ENCODE results near the gene LIF. TPM values are rescaled to one million over a fixed set of nuclear protein-coding genes. Genes with fewer than 3 reads are reported as not detected.

The LIF gene
- total RNA-seq, 2 experiments from 2014 or later: 0.06 TPM; not detected in 1

- no peaks in the 10 kb centered on the region for H3K4me1 ChIP-seq (ENCODE audit: insufficient read depth, low read length, poor library complexity, severe bottlenecking)
- H3K9me2 ChIP-seq (ENCODE audit: insufficient read depth, low read length): no peaks in the 10 kb centered on the region
- H3K4me3 ChIP-seq (ENCODE audit: low read depth, low read length, poor library complexity, severe bottlenecking): no peak overlapping the region
- TF ChIP-seq CTCF (conservative IDR thresholded peaks at IDR 0.05; ENCODE audit: low read length): no peak
- TF ChIP-seq EZH2phosphoT487 (IDR thresholded peaks at IDR 0.05; ENCODE audit: borderline replicate concordance, low read depth, low read length): no peak
- H3K27ac ChIP-seq (ENCODE audit: low read depth, low read length, poor library complexity, severe bottlenecking): no peak overlapping the region
- H3K79me2 ChIP-seq (ENCODE audit: insufficient read depth, low read depth, low read length): no peaks in the 10 kb centered on the region
- no peak overlapping the region for H3K4me2 ChIP-seq (ENCODE audit: low read length)
- ChIA-PET CTCF (ENCODE audit: unreplicated experiment) (no interaction called here), POLR2A (no interaction called here)
- DNase-seq (ENCODE audit: low spot score): no peak
- H4K20me1 ChIP-seq (ENCODE audit: insufficient read depth, low read length): no peaks in the 10 kb centered on the region
- no peak overlapping the region for H2AFZ ChIP-seq (ENCODE audit: low read length)
- BruUV-seq (replicated peaks): no TSS peak
- no peaks in the 10 kb centered on the region for H3K9me3 ChIP-seq (ENCODE audit: low read length)
- no peaks in the 10 kb centered on the region for H3K36me3 ChIP-seq (ENCODE audit: insufficient read depth, low read length)
- intact Hi-C loops (cut with micrococcal nuclease; ENCODE audit: unreplicated experiment): no loop called here
Measured at GRCh38 chr22:30205281-30206115, 41.1 kb downstream of the LIF start.

- POLR2A ChIA-PET: interaction anchor here (0.7 to 1.2 kb wide), 2 partner anchors 16 to 34 kb away, joined by 3 read pairs; no protein-coding TSS in a partner anchor
- Histone ChIP-seq H4K20me1 (ENCODE audit: insufficient read depth, low read length) (no peaks in the 10 kb centered on the region), H3K79me2 (ENCODE audit: insufficient read depth, low read depth, low read length) (no peaks in the 10 kb centered on the region), H3K4me3 (ENCODE audit: low read depth, low read length, poor library complexity, severe bottlenecking) (no peak overlapping the region), H3K27ac (ENCODE audit: low read depth, low read length, poor library complexity, severe bottlenecking) (no peak overlapping the region), H3K4me1 (ENCODE audit: insufficient read depth, low read length, poor library complexity, severe bottlenecking) (no peaks in the 10 kb centered on the region), H2AFZ (ENCODE audit: low read length) (no peak overlapping the region), H3K4me2 (ENCODE audit: low read length) (no peak overlapping the region), H3K9me3 (ENCODE audit: low read length) (no peaks in the 10 kb centered on the region), H3K36me3 (ENCODE audit: insufficient read depth, low read length) (no peaks in the 10 kb centered on the region), H3K9me2 (ENCODE audit: insufficient read depth, low read length) (no peaks in the 10 kb centered on the region)
- CTCF ChIA-PET (ENCODE audit: unreplicated experiment): no interaction called here
- TF ChIP-seq CTCF (conservative IDR thresholded peaks at IDR 0.05; ENCODE audit: low read length): no peak
- DNase-seq (ENCODE audit: low spot score): no peak
- intact Hi-C loops (cut with micrococcal nuclease; ENCODE audit: unreplicated experiment): no loop called here
- BruUV-seq (replicated peaks): no TSS peak
Measured at GRCh38 chr22:30204742-30205111, 41.8 kb downstream of the LIF start.

- Histone ChIP-seq H3K9me2 (ENCODE audit: insufficient read depth, low read length) (no peaks in the 10 kb centered on the region), H3K9me3 (ENCODE audit: low read length) (no peaks in the 10 kb centered on the region), H3K4me3 (ENCODE audit: low read depth, low read length, poor library complexity, severe bottlenecking) (no peak overlapping the region), H3K27ac (ENCODE audit: low read depth, low read length, poor library complexity, severe bottlenecking) (no peak overlapping the region), H3K4me1 (ENCODE audit: insufficient read depth, low read length, poor library complexity, severe bottlenecking) (no peaks in the 10 kb centered on the region), H4K20me1 (ENCODE audit: insufficient read depth, low read length) (no peaks in the 10 kb centered on the region), H2AFZ (ENCODE audit: low read length) (no peak overlapping the region), H3K79me2 (ENCODE audit: insufficient read depth, low read depth, low read length) (no peaks in the 10 kb centered on the region), H3K4me2 (ENCODE audit: low read length) (no peak overlapping the region), H3K36me3 (ENCODE audit: insufficient read depth, low read length) (no peaks in the 10 kb centered on the region)
- POLR2A ChIA-PET: interaction anchor here (0.7 to 1.2 kb wide), 2 partner anchors 17 to 35 kb away, joined by 3 read pairs; no protein-coding TSS in a partner anchor
- TF ChIP-seq EZH2phosphoT487 (IDR thresholded peaks at IDR 0.05; ENCODE audit: borderline replicate concordance, low read depth, low read length) (no peak), CTCF (conservative IDR thresholded peaks at IDR 0.05; ENCODE audit: low read length) (no peak)
- DNase-seq (ENCODE audit: low spot score): no peak
- intact Hi-C loops (cut with micrococcal nuclease; ENCODE audit: unreplicated experiment): no loop called here
- BruUV-seq (replicated peaks): no TSS peak
- CTCF ChIA-PET (ENCODE audit: unreplicated experiment): no interaction called here
Measured at GRCh38 chr22:30204015-30204741, 42.4 kb downstream of the LIF start.

Data from OCI-LY7 (cell line).